HepG2 (cell line): Measurements from ENCODE around the gene CHADL. TPM values are rescaled to one million over a fixed set of nuclear protein-coding genes. Genes with fewer than 3 reads are reported as not detected.
A peak's percentile ranks its signal among the peaks of the same experiment; 100 is the strongest.

ENCODE experiments used
- ATF4 ChIP-seq, 2 experiments: fragments of 450-650 bp in 1 of 2; sonication (generic) in 1 of 2; formaldehyde crosslinking; IDR thresholded peaks; 2 replicates each; pipeline versions ENCODE4 v1.5.0 to v1.8.0; 2020 to 2022; ENCODE audit warnings: mild to moderate bottlenecking in 1 of 2, missing genetic modification reagents in 1 of 2
- DRAP1 ChIP-seq: IDR thresholded peaks from 2 replicates; pipeline ENCODE4 v1.6.1; 2016; ENCODE audit warnings: missing genetic modification reagents, missing compliant biosample characterization
- ELF1 ChIP-seq: sonication (generic); formaldehyde crosslinking; IDR thresholded peaks from 2 replicates; pipeline ENCODE4 v1.4.0; 2020; ENCODE audit warnings: missing genetic modification reagents
- ELF3 ChIP-seq: IDR thresholded peaks from 2 replicates; pipeline ENCODE4 v1.6.1; 2016; ENCODE audit warnings: missing genetic modification reagents, missing compliant biosample characterization
- FOXP1 ChIP-seq, 2 experiments: fragments of 450-650 bp in 1 of 2; IDR thresholded peaks; 2 replicates each; pipeline ENCODE4 v1.6.1; 2017 to 2018; ENCODE audit warnings: antibody characterized with exemption in 1 of 2
- GATAD1 ChIP-seq: IDR thresholded peaks from 2 replicates; pipeline ENCODE4 v1.6.1; 2016; ENCODE audit warnings: missing genetic modification reagents, missing compliant biosample characterization
- KAT8 ChIP-seq: IDR thresholded peaks from 2 replicates; pipeline ENCODE4 v1.6.1; 2016; ENCODE audit warnings: missing genetic modification reagents, missing compliant biosample characterization
- KDM3A ChIP-seq: IDR thresholded peaks from 2 replicates; pipeline ENCODE4 v1.6.1; 2018; ENCODE audit warnings: low read depth, missing compliant biosample characterization
- MIER3 ChIP-seq: IDR thresholded peaks from 2 replicates; pipeline ENCODE4 v1.6.1; 2016; ENCODE audit warnings: missing compliant biosample characterization, borderline replicate concordance
- MNT ChIP-seq: fragments of 450-650 bp; IDR thresholded peaks from 2 replicates; pipeline ENCODE4 v1.6.1; 2016
- POGK ChIP-seq: sonication (generic); formaldehyde crosslinking; conservative IDR thresholded peaks from 2 replicates; pipeline ENCODE4 v1.8.0; 2022; ENCODE audit warnings: mild to moderate bottlenecking, moderate library complexity, missing genetic modification reagents
- RNF2 ChIP-seq: fragments of 450-650 bp; conservative IDR thresholded peaks from 2 replicates; pipeline ENCODE4 v1.6.1; 2016; ENCODE audit warnings: low read depth
- SYNCRIP ChIP-seq: fragments of 200-400 bp; formaldehyde crosslinking; IDR thresholded peaks from 2 replicates; pipeline ENCODE4 v1.6.1; 2018; ENCODE audit warnings: mild to moderate bottlenecking, low read depth, low read length; ENCODE audit not compliant: insufficient read depth
- TAF1 ChIP-seq: sonication (generic); formaldehyde crosslinking; IDR thresholded peaks from 2 replicates; pipeline ENCODE4 v1.4.0; 2020; ENCODE audit warnings: missing genetic modification reagents
- TMF1 ChIP-seq: sonication (generic); formaldehyde crosslinking; IDR thresholded peaks from 2 replicates; pipeline ENCODE4 v1.8.1; 2022; ENCODE audit warnings: low read depth, missing genetic modification reagents
- ZNF136 ChIP-seq: sonication (generic); formaldehyde crosslinking; IDR thresholded peaks from 2 replicates; pipeline ENCODE4 v1.8.1; 2022; ENCODE audit warnings: low read depth, mild to moderate bottlenecking, moderate library complexity, missing genetic modification reagents
- ZNF143 ChIP-seq: sonication (generic); formaldehyde crosslinking; IDR thresholded peaks from 2 replicates; pipeline ENCODE4 v1.4.0; 2020; ENCODE audit warnings: missing genetic modification reagents
- ZNF510 ChIP-seq: sonication (generic); formaldehyde crosslinking; IDR thresholded peaks from 2 replicates; pipeline ENCODE4 v1.4.0; 2020; ENCODE audit warnings: low read depth, mild to moderate bottlenecking, missing genetic modification reagents
- ZNF605 ChIP-seq: sonication (generic); formaldehyde crosslinking; IDR thresholded peaks from 2 replicates; pipeline ENCODE4 v1.8.0; 2022; ENCODE audit warnings: mild to moderate bottlenecking, missing genetic modification reagents
- ZNF891 ChIP-seq: sonication (generic); formaldehyde crosslinking; IDR thresholded peaks from 2 replicates; pipeline ENCODE4 v1.5.0; 2020; ENCODE audit warnings: mild to moderate bottlenecking, missing genetic modification reagents
- polyA plus RNA-seq, 8 experiments: library from polyadenylated mRNA; depleted of rRNA in 3 of 8; stranded (reverse) in 7 of 8; unstranded in 1 of 8; fragments of >200 nt; fragmentation: Illumina TruSeq in 4 of 8; extraction: Trizol in 4 of 8; gene quantifications; 2 replicates each; pipeline versions ENCODE4 v1.2.1 to v1.2.3, GENCODE V29; 2011 to 2016; ENCODE audit warnings: low read depth in 4 of 8, missing spikeins in 1 of 8, mixed read lengths in 1 of 8; ENCODE audit not compliant: insufficient read depth in 1 of 8
- total RNA-seq, 5 experiments: library from RNA; depleted of rRNA; stranded (reverse); fragments of >200 nt; fragmentation: Illumina TruSeq; extraction: Trizol; gene quantifications; 2 replicates each; pipeline ENCODE4 v1.2.3, GENCODE V29; 2016; ENCODE audit warnings: low read depth in 1 of 5
- TF ChIP-seq, protein P1 (sequence below): sonication (generic); formaldehyde crosslinking; IDR thresholded peaks from 2 replicates; pipeline ENCODE4 v1.9.0; 2021; ENCODE audit warnings: missing genetic modification reagents, borderline replicate concordance

Gene CHADL
- total and polyA plus RNA-seq, 2 of the 13 experiments (the other 11 are each of a cell fraction or from before 2014, with no cell fraction given): 2.8 to 8.1 TPM

DNA sequence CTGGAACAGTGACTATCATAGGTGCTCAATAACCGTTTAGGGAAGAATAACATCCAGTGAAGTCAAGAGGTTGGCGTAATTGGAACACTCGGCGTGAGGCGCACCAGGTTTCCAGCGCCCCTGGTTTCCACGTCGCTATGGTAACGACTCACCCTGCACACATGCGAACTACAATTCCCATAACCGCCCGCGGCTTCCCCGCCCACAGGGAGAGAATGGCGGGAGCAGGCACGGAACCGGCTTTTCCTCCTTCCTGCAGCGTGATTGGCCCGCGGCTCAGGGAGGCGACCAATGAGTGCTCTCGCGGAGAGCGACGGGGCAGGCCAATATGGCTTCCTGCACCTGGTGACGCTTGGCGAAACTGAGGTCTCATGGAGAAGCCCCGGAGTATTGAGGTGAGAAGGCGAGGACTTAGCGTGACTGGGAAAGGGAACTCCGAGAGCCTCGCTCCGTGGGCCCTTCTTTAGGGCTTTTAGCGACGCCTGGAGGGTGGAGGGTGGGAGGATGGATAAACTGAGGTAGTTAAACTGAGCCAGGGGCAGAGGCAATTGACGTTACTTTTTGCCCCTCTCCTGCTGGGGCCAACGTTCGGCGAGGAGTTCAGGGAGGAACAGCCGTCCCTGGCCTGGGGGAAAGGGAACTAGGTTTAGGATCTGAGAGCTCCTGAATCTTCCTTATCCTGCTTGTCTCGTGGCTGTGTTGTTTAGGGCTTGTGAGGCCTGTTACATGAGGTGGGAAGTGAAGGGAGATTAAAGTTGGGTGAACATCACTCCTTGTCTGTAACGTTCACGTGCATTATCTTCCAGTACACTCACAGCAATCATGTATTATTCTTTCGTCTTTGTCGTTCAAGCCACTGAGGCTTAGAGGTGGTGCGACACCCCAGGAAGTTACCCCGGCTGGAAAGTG, 35.5 kb downstream of the CHADL start, which contains the start of gene L3MBTL2 (continued):
- peak; percentile 79 for TF ChIP-seq DRAP1 (CRISPR knock-in tag)
- TF ChIP-seq ZNF510 (CRISPR knock-in tag): no peak
- peak; percentile 99 for TF ChIP-seq ZNF143
- peak; percentile 82 for TF ChIP-seq ELF3
- TF ChIP-seq GATAD1 (CRISPR knock-in tag): peak; percentile 94
- peak; percentile 94 for TF ChIP-seq ZNF891 (CRISPR knock-in tag)
- peak; percentile 20; the same call in 1 of the 2 replicates for TF ChIP-seq MIER3 (CRISPR knock-in tag)
- no peak for TF ChIP-seq FOXP1 (IDR thresholded peaks at IDR 0.05)
- TF ChIP-seq FOXP1 (CRISPR knock-in tag; IDR thresholded peaks at IDR 0.05): no peak
- no peak for TF ChIP-seq ZNF605 (CRISPR knock-in tag)
- TF ChIP-seq, protein P1, sequence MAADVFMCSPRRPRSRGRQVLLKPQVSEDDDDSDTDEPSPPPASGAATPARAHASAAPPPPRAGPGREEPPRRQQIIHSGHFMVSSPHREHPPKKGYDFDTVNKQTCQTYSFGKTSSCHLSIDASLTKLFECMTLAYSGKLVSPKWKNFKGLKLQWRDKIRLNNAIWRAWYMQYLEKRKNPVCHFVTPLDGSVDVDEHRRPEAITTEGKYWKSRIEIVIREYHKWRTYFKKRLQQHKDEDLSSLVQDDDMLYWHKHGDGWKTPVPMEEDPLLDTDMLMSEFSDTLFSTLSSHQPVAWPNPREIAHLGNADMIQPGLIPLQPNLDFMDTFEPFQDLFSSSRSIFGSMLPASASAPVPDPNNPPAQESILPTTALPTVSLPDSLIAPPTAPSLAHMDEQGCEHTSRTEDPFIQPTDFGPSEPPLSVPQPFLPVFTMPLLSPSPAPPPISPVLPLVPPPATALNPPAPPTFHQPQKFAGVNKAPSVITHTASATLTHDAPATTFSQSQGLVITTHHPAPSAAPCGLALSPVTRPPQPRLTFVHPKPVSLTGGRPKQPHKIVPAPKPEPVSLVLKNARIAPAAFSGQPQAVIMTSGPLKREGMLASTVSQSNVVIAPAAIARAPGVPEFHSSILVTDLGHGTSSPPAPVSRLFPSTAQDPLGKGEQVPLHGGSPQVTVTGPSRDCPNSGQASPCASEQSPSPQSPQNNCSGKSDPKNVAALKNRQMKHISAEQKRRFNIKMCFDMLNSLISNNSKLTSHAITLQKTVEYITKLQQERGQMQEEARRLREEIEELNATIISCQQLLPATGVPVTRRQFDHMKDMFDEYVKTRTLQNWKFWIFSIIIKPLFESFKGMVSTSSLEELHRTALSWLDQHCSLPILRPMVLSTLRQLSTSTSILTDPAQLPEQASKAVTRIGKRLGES: no peak
- TF ChIP-seq RNF2: peak; percentile 63; the same call in 1 of the 2 replicates
- TF ChIP-seq ELF1 (CRISPR knock-in tag): peak; percentile 90
- TF ChIP-seq MNT: peak; percentile 32; the same call in 1 of the 2 replicates
- TF ChIP-seq ATF4 (CRISPR knock-in tag; IDR thresholded peaks at IDR 0.05): no peak
- TF ChIP-seq TAF1 (CRISPR knock-in tag): peak; percentile 93
- no peak for TF ChIP-seq SYNCRIP
- TF ChIP-seq TMF1 (CRISPR knock-in tag): no peak
- TF ChIP-seq KDM3A: peak; percentile 60; the same call in 1 of the 2 replicates
- peak; percentile 42; the same call in 1 of the 2 replicates for TF ChIP-seq ZNF136 (CRISPR knock-in tag)
- peak; percentile 72; the same call in 1 of the 2 replicates for TF ChIP-seq POGK
- TF ChIP-seq KAT8 (CRISPR knock-in tag): peak; percentile 82; the same call in 1 of the 2 replicates
